Endothelial cell of umbilical vein (primary cell): ENCODE data around the gene ATP9B. TPM values are rescaled to one million over a fixed set of nuclear protein-coding genes. Genes with fewer than 3 reads are reported as not detected.

Experiments
- BruUV-seq: library from RNA; stranded (reverse); fragments of 400-500 nt; replicated peaks from 2 replicates; lab custom pipeline; 2021; lab: Mats Ljungman, UMichigan
- CTCF ChIA-PET: fragments of 300-600, 350-600 bp; sonication (Branson Sonifier 250); formaldehyde crosslinking; loops from one replicate; lab custom pipeline; 2021; ENCODE audit warnings: antibody characterized with exemption, inconsistent platforms; lab: Charles Lee
- POLR2A ChIA-PET: fragments of 300-600, 350-600 bp; sonication (Branson Sonifier 250); formaldehyde crosslinking; loops from one replicate; lab custom pipeline; 2021; ENCODE audit warnings: antibody characterized with exemption, inconsistent platforms; lab: Charles Lee
- DNase-seq: peaks from one replicate; pipeline ENCODE4 v3.0.0-alpha.2; 2011; ENCODE audit warnings: low read depth, low spot score
- FAIRE-seq: peaks from 2 replicates; lab custom pipeline; 2011; peaks lifted over from hg19 to GRCh38; lab: Jason Lieb, UNC
- H2AFZ ChIP-seq: 2 replicates; pipeline ENCODE4 v1.6.0; 2012; ENCODE audit warnings: low read depth, low read length, control low read depth, inconsistent platforms
- H3K27ac ChIP-seq: 2 replicates; pipeline ENCODE4 v1.5.1; 2011; ENCODE audit warnings: low read depth, mild to moderate bottlenecking, control low read depth, low read length, moderate library complexity; ENCODE audit not compliant: insufficient read depth
- H3K27me3 ChIP-seq, 2 experiments: 2 replicates each; pipeline versions ENCODE4 v1.6.0 to v1.6.1; 2011; ENCODE audit warnings: low read length in 2 of 2, mixed read lengths in 1 of 2; ENCODE audit not compliant: control insufficient read depth in 2 of 2, insufficient read depth in 2 of 2
- H3K36me3 ChIP-seq, 2 experiments: 2 replicates in 1 of 2; 3 replicates in 1 of 2; pipeline ENCODE4 v1.5.1; 2011; ENCODE audit warnings: low read length in 2 of 2, mild to moderate bottlenecking in 1 of 2, moderate library complexity in 1 of 2; ENCODE audit not compliant: control insufficient read depth in 2 of 2, insufficient read depth in 2 of 2; ENCODE audit errors: extremely low read depth in 1 of 2
- H3K4me1 ChIP-seq: 3 replicates; pipeline ENCODE4 v1.5.1; 2011; ENCODE audit warnings: mild to moderate bottlenecking, low read length; ENCODE audit not compliant: control insufficient read depth, insufficient read depth; ENCODE audit errors: extremely low read depth
- H3K4me2 ChIP-seq: 2 replicates; pipeline ENCODE4 v1.6.1; 2011; ENCODE audit warnings: low read length, control low read depth, mixed read lengths; ENCODE audit not compliant: insufficient read depth
- H3K4me3 ChIP-seq, 3 experiments: fragments of 200-600 bp in 1 of 3; sonication (generic), shearing (Covaris generic) in 1 of 3; replicated peaks in 1 of 3; 2 replicates each; pipeline ENCODE4 v1.5.1; 2011 to 2016; ENCODE audit warnings: control low read depth in 3 of 3, low read length in 3 of 3, mild to moderate bottlenecking in 2 of 3, inconsistent platforms in 1 of 3, low read depth in 1 of 3, moderate library complexity in 1 of 3; ENCODE audit not compliant: insufficient read depth in 1 of 3
- H3K79me2 ChIP-seq: 2 replicates; pipeline ENCODE4 v1.6.0; 2012; ENCODE audit warnings: low read length, inconsistent platforms; ENCODE audit not compliant: control insufficient read depth, insufficient read depth
- H3K9ac ChIP-seq: replicated peaks from 2 replicates; pipeline ENCODE3; 2011; ENCODE audit warnings: low read length, control low read depth; ENCODE audit not compliant: insufficient read depth; ENCODE audit errors: extremely low read depth
- H3K9me1 ChIP-seq: replicated peaks from 3 replicates; pipeline ENCODE4 v1.6.0; 2011; ENCODE audit warnings: mild to moderate bottlenecking, low read length; ENCODE audit not compliant: control insufficient read depth, insufficient read depth; ENCODE audit errors: extremely low read depth
- H3K9me3 ChIP-seq: replicated peaks from 2 replicates; pipeline ENCODE4 v1.5.1; 2012; ENCODE audit warnings: low read length, inconsistent platforms; ENCODE audit not compliant: control insufficient read depth, insufficient read depth
- H4K20me1 ChIP-seq: replicated peaks from 2 replicates; pipeline ENCODE3; 2011; ENCODE audit warnings: mild to moderate bottlenecking, low read length; ENCODE audit not compliant: control insufficient read depth, insufficient read depth; ENCODE audit errors: extremely low read depth
- CTCF ChIP-seq, 2 donors: IDR thresholded peaks; 1 replicate in 1 of 2; 2 replicates in 1 of 2; pipeline ENCODE4 v1.5.1; 2011; ENCODE audit warnings: low read length in 2 of 2, mild to moderate bottlenecking in 2 of 2, moderate library complexity in 2 of 2, control low read depth in 1 of 2, inconsistent platforms in 1 of 2, low read depth in 1 of 2; ENCODE audit not compliant: insufficient read depth in 1 of 2; ENCODE audit errors: extremely low read depth in 1 of 2
- EZH2 ChIP-seq: IDR thresholded peaks from 2 replicates; pipeline ENCODE4 v1.6.1; 2012; ENCODE audit warnings: borderline replicate concordance, low read depth, mild to moderate bottlenecking, moderate library complexity, low read length, inconsistent platforms; ENCODE audit not compliant: severe bottlenecking
- FOS ChIP-seq: IDR thresholded peaks from 2 replicates; pipeline ENCODE4 v1.6.1; 2011; ENCODE audit warnings: mild to moderate bottlenecking, low read length, moderate library complexity, borderline replicate concordance; ENCODE audit not compliant: insufficient read depth
- GATA2 ChIP-seq: IDR thresholded peaks from 2 replicates; pipeline ENCODE4 v1.7.0; 2011; ENCODE audit warnings: low read depth, mild to moderate bottlenecking, moderate library complexity, mixed read lengths, low read length; ENCODE audit not compliant: insufficient read length, insufficient read depth
- JUN ChIP-seq: IDR thresholded peaks from 2 replicates; pipeline ENCODE4 v1.6.1; 2011; ENCODE audit warnings: borderline replicate concordance, low read depth; ENCODE audit not compliant: insufficient read length, insufficient read depth
- MAX ChIP-seq: IDR thresholded peaks from 2 replicates; pipeline ENCODE4 v1.6.1; 2011; ENCODE audit not compliant: insufficient read depth, insufficient read length
- MYC ChIP-seq: IDR thresholded peaks from one replicate; pipeline ENCODE4 v1.6.1; 2011; ENCODE audit warnings: mild to moderate bottlenecking, low read depth, low read length
- POLR2A ChIP-seq: IDR thresholded peaks from 2 replicates; pipeline ENCODE4 v1.6.1; 2012; ENCODE audit warnings: low read depth, mild to moderate bottlenecking, control low read depth, low read length
- POLR2AphosphoS5 ChIP-seq: IDR thresholded peaks from 2 replicates; pipeline ENCODE4 v1.6.1; 2012; ENCODE audit warnings: low read depth, mild to moderate bottlenecking, control low read depth, low read length, moderate library complexity; ENCODE audit not compliant: insufficient read depth
- dilution Hi-C: fragments of 300-500 bp; cut with MboI; formaldehyde crosslinking; loops from one replicate; pipeline ENCODE4 v1.15.0; 2019; ENCODE audit warnings: low sequenced_read_pairs; ENCODE audit not compliant: extremely low pct_ligation_motif_present
- intact Hi-C: fragments of 100-400 bp; cut with micrococcal nuclease; formaldehyde crosslinking; loops from one replicate; pipeline ENCODE4 v1.10.0; 2022
- polyA plus RNA-seq, 4 experiments: library from polyadenylated mRNA; depleted of rRNA in 3 of 4; stranded (reverse) in 3 of 4; unstranded in 1 of 4; fragments of >200 nt; gene quantifications; 2 replicates each; pipeline versions ENCODE4 v1.2.1 to v1.2.3, GENCODE V29; 2011 to 2012; ENCODE audit warnings: missing spikeins in 1 of 4
- total RNA-seq: library from RNA; stranded (reverse); gene quantifications from 2 replicates; pipeline ENCODE4 v1.2.3, GENCODE V29; 2021

Gene ATP9B
- total and polyA plus RNA-seq, 2 donors (not counting 3 experiments of a cell fraction or from before 2014, with no cell fraction given) = 14.6 to 18.2 TPM

GRCh38 chr18:79421275-79421857, 352.2 kb downstream of the ATP9B start:
- intact Hi-C loops = no loop called here
- Histone ChIP-seq H3K4me2 (no peak overlapping the region), H4K20me1 (no peaks in the 10 kb centered on the region), H3K4me1 (no peaks in the 10 kb centered on the region), H3K27me3 (no peaks in the 10 kb centered on the region), H3K9ac (no peak overlapping the region), H2AFZ (no peak overlapping the region), H3K36me3 (peaks cover 5 to 22% of the 10 kb centered on the region in 2 experiments), H3K27ac (no peak overlapping the region), H3K9me3 (no peaks in the 10 kb centered on the region), H3K79me2 (no peaks in the 10 kb centered on the region), H3K4me3 (no peak overlapping the region), H3K9me1 (no peaks in the 10 kb centered on the region)
- FAIRE-seq (no peak), DNase-seq (no peak)
- ChIA-PET POLR2A (no interaction called here), CTCF (no interaction called here)
- no peak for TF ChIP-seq POLR2A
- no peak for TF ChIP-seq POLR2AphosphoS5
- no peak for TF ChIP-seq MYC
- no peak for TF ChIP-seq FOS
- TF ChIP-seq JUN = no peak
- TF ChIP-seq MAX = no peak
- TF ChIP-seq GATA2 = no peak
- no peak for TF ChIP-seq CTCF (IDR thresholded peaks at IDR 0.05; ENCODE audit: extremely low read depth in 1 of 2, insufficient read depth in 1 of 2, low read depth in 1 of 2, low read length in 2 of 2)
- TF ChIP-seq EZH2 = no peak
- dilution Hi-C loops = no loop called here
- no TSS peak for BruUV-seq
